ENCODE data around the gene SLC40A1.

Gene SLC40A1

GRCh38 chr2:189580658-189581353 is at the start of gene SLC40A1:
Gene SLC40A1 (minus strand): TSS chr2:189580786. CDS start chr2:189580460, 326 bp downstream.
- TF ChIP-seq JUND (IDR thresholded peaks at IDR 0.05; ENCODE audit: low read depth): no peak
- in situ Hi-C loops (cut with HindIII; ENCODE audit: low pct_unique_long_range_greater_than_20kb, low sequenced_read_pairs): no loop called here
- peak; percentile 67 to 91 for DNase-seq (ENCODE audit: low read depth in 1 of 2, low spot score in 1 of 2)

GRCh38 chr2:189629531-189630453 is 49.2 kb upstream of the SLC40A1 start:
- in situ Hi-C loops (cut with HindIII; ENCODE audit: low pct_unique_long_range_greater_than_20kb, low sequenced_read_pairs): no loop called here
- no peak for DNase-seq (ENCODE audit: low read depth in 1 of 2, low spot score in 1 of 2)
- no peak for TF ChIP-seq JUND (IDR thresholded peaks at IDR 0.05; ENCODE audit: low read depth)

- in situ Hi-C loops (cut with HindIII; ENCODE audit: low pct_unique_long_range_greater_than_20kb, low sequenced_read_pairs): no loop called here
- no peak for TF ChIP-seq JUND (IDR thresholded peaks at IDR 0.05; ENCODE audit: low read depth)
- DNase-seq (ENCODE audit: low read depth in 1 of 2, low spot score in 1 of 2): peak in 1 of 2 experiments; percentile 57
Observed at GRCh38 chr2:189628817-189629530, 48.4 kb upstream of the SLC40A1 start.

- no peak for TF ChIP-seq JUND (IDR thresholded peaks at IDR 0.05; ENCODE audit: low read depth)
- in situ Hi-C loops (cut with HindIII; ENCODE audit: low pct_unique_long_range_greater_than_20kb, low sequenced_read_pairs): no loop called here
- no peak for DNase-seq (ENCODE audit: low read depth in 1 of 2, low spot score in 1 of 2)
Observed at GRCh38 chr2:189627789-189628188, 47.2 kb upstream of the SLC40A1 start.

- in situ Hi-C loops (cut with HindIII; ENCODE audit: low pct_unique_long_range_greater_than_20kb, low sequenced_read_pairs): no loop called here
- no peak for DNase-seq (ENCODE audit: low read depth in 1 of 2, low spot score in 1 of 2)
- no peak for TF ChIP-seq JUND (IDR thresholded peaks at IDR 0.05; ENCODE audit: low read depth)
Observed at GRCh38 chr2:189625636-189626035, 45.0 kb upstream of the SLC40A1 start.

GRCh38 chr2:189624648-189625355 is 44.2 kb upstream of the SLC40A1 start:
- in situ Hi-C loops (cut with HindIII; ENCODE audit: low pct_unique_long_range_greater_than_20kb, low sequenced_read_pairs): no loop called here
- no peak for DNase-seq (ENCODE audit: low read depth in 1 of 2, low spot score in 1 of 2)
- TF ChIP-seq JUND (IDR thresholded peaks at IDR 0.05; ENCODE audit: low read depth): no peak

- TF ChIP-seq JUND (IDR thresholded peaks at IDR 0.05; ENCODE audit: low read depth): no peak
- in situ Hi-C loops (cut with HindIII; ENCODE audit: low pct_unique_long_range_greater_than_20kb, low sequenced_read_pairs): no loop called here
- no peak for DNase-seq (ENCODE audit: low read depth in 1 of 2, low spot score in 1 of 2)
Observed at GRCh38 chr2:189623049-189623448, 42.5 kb upstream of the SLC40A1 start.

GRCh38 chr2:189621781-189622180 is 41.2 kb upstream of the SLC40A1 start:
- in situ Hi-C loops (cut with HindIII; ENCODE audit: low pct_unique_long_range_greater_than_20kb, low sequenced_read_pairs): no loop called here
- DNase-seq (ENCODE audit: low read depth in 1 of 2, low spot score in 1 of 2): no peak
- no peak for TF ChIP-seq JUND (IDR thresholded peaks at IDR 0.05; ENCODE audit: low read depth)

- in situ Hi-C loops (cut with HindIII; ENCODE audit: low pct_unique_long_range_greater_than_20kb, low sequenced_read_pairs): no loop called here
- TF ChIP-seq JUND (IDR thresholded peaks at IDR 0.05; ENCODE audit: low read depth): no peak
- DNase-seq (ENCODE audit: low read depth in 1 of 2, low spot score in 1 of 2): no peak
Observed at GRCh38 chr2:189618197-189618596, 37.6 kb upstream of the SLC40A1 start.

- TF ChIP-seq JUND (IDR thresholded peaks at IDR 0.05; ENCODE audit: low read depth): no peak
- no peak for DNase-seq (ENCODE audit: low read depth in 1 of 2, low spot score in 1 of 2)
- in situ Hi-C loops (cut with HindIII; ENCODE audit: low pct_unique_long_range_greater_than_20kb, low sequenced_read_pairs): no loop called here
Observed at GRCh38 chr2:189614585-189614984, 34.0 kb upstream of the SLC40A1 start.

- DNase-seq (ENCODE audit: low read depth in 1 of 2, low spot score in 1 of 2): no peak
- in situ Hi-C loops (cut with HindIII; ENCODE audit: low pct_unique_long_range_greater_than_20kb, low sequenced_read_pairs): no loop called here
- no peak for TF ChIP-seq JUND (IDR thresholded peaks at IDR 0.05; ENCODE audit: low read depth)
Observed at GRCh38 chr2:189613650-189614420, 33.2 kb upstream of the SLC40A1 start.

All from T47D (cell line).